Esophagus muscularis mucosa (tissue), 4 donors: ENCODE data around the gene DOC2A. TPM values are rescaled to one million over a fixed set of nuclear protein-coding genes. Genes with fewer than 3 reads are reported as not detected.

Experiments used
- DNase-seq: peaks from one replicate; pipeline ENCODE4 v3.0.0-alpha.2; 2017; ENCODE audit errors: extremely low spot score
- H3K27ac ChIP-seq, 4 donors: fragments of 200-600 bp; sonication (generic); replicated peaks in 1 of 4; 1 replicate in 3 of 4; 2 replicates in 1 of 4; pipeline ENCODE4 v1.5.1; 2016 to 2019; ENCODE audit warnings: mild to moderate bottlenecking in 1 of 4
- H3K27me3 ChIP-seq, 4 donors: fragments of 200-600 bp; sonication (generic); one replicate each; pipeline versions ENCODE4 v1.5.1 to v1.6.0; 2016 to 2019
- H3K36me3 ChIP-seq, 4 donors: fragments of 200-600 bp; sonication (generic); one replicate each; pipeline ENCODE4 v1.5.1; 2016 to 2019
- H3K4me1 ChIP-seq, 4 donors: fragments of 200-600 bp; sonication (generic); one replicate each; pipeline ENCODE4 v1.5.1; 2016 to 2019
- H3K4me3 ChIP-seq, 4 donors: fragments of 200-600 bp; sonication (generic); 1 replicate in 2 of 4; 2 replicates in 2 of 4; pipeline ENCODE4 v1.5.1; 2016 to 2019; ENCODE audit warnings: mild to moderate bottlenecking in 4 of 4, moderate library complexity in 1 of 4
- H3K9me3 ChIP-seq, 4 donors: fragments of 200-600 bp; sonication (generic); 1 replicate in 3 of 4; 2 replicates in 1 of 4; pipeline ENCODE4 v1.5.1; 2016 to 2019
- CTCF ChIP-seq, 3 experiments: fragments of 200-600 bp in 2 of 3; fragments of 450-650 bp in 1 of 3; sonication (generic) in 2 of 3; IDR thresholded peaks; one replicate each; pipeline ENCODE4 v1.5.1; 2017 to 2019; ENCODE audit warnings: antibody characterized with exemption in 3 of 3, mild to moderate bottlenecking in 2 of 3, moderate library complexity in 1 of 3
- EP300 ChIP-seq: sonication (generic); formaldehyde crosslinking; IDR thresholded peaks from one replicate; pipeline ENCODE4 v1.6.1; 2017; ENCODE audit warnings: antibody characterized with exemption
- POLR2A ChIP-seq: fragments of 450-650 bp; IDR thresholded peaks from one replicate; pipeline ENCODE4 v1.6.1; 2017; ENCODE audit warnings: antibody characterized with exemption, moderate library complexity, mild to moderate bottlenecking, low read depth
- POLR2AphosphoS5 ChIP-seq, 2 donors: sonication (generic); formaldehyde crosslinking; IDR thresholded peaks; one replicate each; pipeline ENCODE4 v1.6.1; 2017; ENCODE audit warnings: antibody characterized with exemption in 2 of 2
- WGBS: methylation state at CpG from one replicate; pipeline ENCODE4 v1.1.5; 2018; 5-methylcytosine and 5-hydroxymethylcytosine counted together
- intact Hi-C: fragments of 100-400 bp; cut with DNase I; formaldehyde crosslinking; loops from one replicate; pipeline ENCODE4 v1.15.1; 2023
- total RNA-seq, 4 donors: library from RNA; depleted of rRNA; stranded (reverse); fragments of >200 nt; gene quantifications; one replicate each; pipeline versions ENCODE4 v1.1.0 to v1.2.1, GENCODE V29; 2016

DOC2A gene
- total RNA-seq, 4 donors from 2014 or later: 0.50 to 0.83 TPM; not detected in 2

GRCh38 chr16:30009085-30009862 lies 1.6 kb downstream of the DOC2A start:
- Histone ChIP-seq H3K27ac (no peak overlapping the region), H3K36me3 (peaks cover 0 to 5% (median 0%) of the 10 kb centered on the region in 4 donors), H3K4me3 (no peak overlapping the region), H3K4me1 (peaks cover 19 to 33% (median 31%) of the 10 kb centered on the region in 4 donors), H3K9me3 (no peaks in the 10 kb centered on the region), H3K27me3 (peaks cover 12 to 60% (median 35%) of the 10 kb centered on the region in 4 donors)
- TF ChIP-seq POLR2A: no peak
- no peak for TF ChIP-seq POLR2AphosphoS5 (IDR thresholded peaks at IDR 0.05)
- TF ChIP-seq EP300: no peak
- no peak for TF ChIP-seq CTCF (IDR thresholded peaks at IDR 0.05)
- WGBS: 55% methylated on average over 12 of the region's 26 CpGs
- intact Hi-C loops: loop anchor here (10.0 kb wide), 1 partner anchor 144 kb away; the partner anchor contains the start of gene CDIPT
- no peak for DNase-seq

DNA sequence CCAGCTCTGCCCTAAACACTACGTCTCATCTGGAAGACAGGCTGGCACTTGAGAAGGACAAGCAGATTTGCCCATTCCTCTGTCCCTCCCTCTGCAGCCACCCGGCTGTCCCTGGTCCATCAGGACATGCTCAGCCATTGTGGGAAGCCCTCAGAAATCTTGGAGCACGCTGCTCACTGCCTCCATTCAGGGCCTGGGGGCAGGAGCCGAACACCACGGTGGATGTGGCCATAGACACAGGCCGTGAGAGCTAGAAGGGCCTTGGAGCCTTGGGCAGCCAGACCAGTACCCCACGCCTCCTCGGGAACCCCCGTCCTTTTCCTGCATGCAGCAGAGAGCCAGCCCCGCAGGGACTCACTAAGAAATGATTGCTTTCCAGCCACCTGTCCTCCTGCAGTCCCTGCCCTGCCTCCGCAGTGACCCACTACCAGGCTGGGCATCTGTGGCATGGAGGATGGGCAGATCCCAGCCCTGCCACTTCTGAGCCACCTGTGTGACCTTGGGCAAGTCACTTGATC lies 3.4 kb downstream of the DOC2A start:
- peaks cover 12 to 55% (median 35%) of the 10 kb centered on the region in 4 donors for H3K27me3 ChIP-seq
- H3K9me3 ChIP-seq: no peaks in the 10 kb centered on the region
- H3K27ac ChIP-seq: no peak overlapping the region
- peaks cover 0 to 20% (median 11%) of the 10 kb centered on the region in 4 donors for H3K36me3 ChIP-seq
- 88% methylated on average over 7 of the region's 11 CpGs for WGBS
- H3K4me1 ChIP-seq: peaks cover 19 to 33% (median 31%) of the 10 kb centered on the region in 4 donors
- TF ChIP-seq EP300 (no peak), POLR2A (no peak), POLR2AphosphoS5 (IDR thresholded peaks at IDR 0.05) (no peak), CTCF (IDR thresholded peaks at IDR 0.05) (no peak)
- DNase-seq: no peak
- intact Hi-C loops: loop anchor here (10.0 kb wide), 1 partner anchor 143 kb away; the partner anchor contains the start of gene CDIPT
- no peak overlapping the region for H3K4me3 ChIP-seq

GRCh38 chr16:30006659-30007377 lies 4.0 kb downstream of the DOC2A start:
- DNase-seq: no peak
- 83% methylated on average over 30 of the region's 34 CpGs for WGBS
- H3K27me3 ChIP-seq: peaks cover 10 to 48% (median 30%) of the 10 kb centered on the region in 4 donors
- TF ChIP-seq POLR2AphosphoS5 (IDR thresholded peaks at IDR 0.05) (no peak), CTCF (IDR thresholded peaks at IDR 0.05) (no peak), EP300 (no peak), POLR2A (no peak)
- intact Hi-C loops: loop anchor here (10.0 kb wide), 1 partner anchor 142 kb away; the partner anchor contains the start of gene CDIPT
- peaks cover 19 to 33% (median 31%) of the 10 kb centered on the region in 4 donors for H3K4me1 ChIP-seq
- H3K36me3 ChIP-seq: peaks cover 0 to 21% (median 18%) of the 10 kb centered on the region in 4 donors
- no peak overlapping the region for H3K4me3 ChIP-seq
- H3K9me3 ChIP-seq: no peaks in the 10 kb centered on the region
- no peak overlapping the region for H3K27ac ChIP-seq

- no peak overlapping the region for H3K27ac ChIP-seq
- peaks cover 5 to 41% (median 22%) of the 10 kb centered on the region in 4 donors for H3K27me3 ChIP-seq
- H3K4me1 ChIP-seq: peaks cover 11 to 25% (median 24%) of the 10 kb centered on the region in 4 donors
- peaks cover 0 to 28% (median 22%) of the 10 kb centered on the region in 4 donors for H3K36me3 ChIP-seq
- no peak overlapping the region for H3K4me3 ChIP-seq
- 93% methylated on average over 7 of the region's 18 CpGs for WGBS
- intact Hi-C loops: loop anchor here (10.0 kb wide), 1 partner anchor 141 kb away; the partner anchor contains the start of gene CDIPT
- no peak for DNase-seq
- no peaks in the 10 kb centered on the region for H3K9me3 ChIP-seq
- TF ChIP-seq POLR2A (no peak), POLR2AphosphoS5 (IDR thresholded peaks at IDR 0.05) (no peak), CTCF (IDR thresholded peaks at IDR 0.05) (no peak), EP300 (no peak)
Observed at GRCh38 chr16:30006095-30006473, 4.7 kb downstream of the DOC2A start.
